IMR-90 (cell line): ENCODE measurements around the gene IYD.

Experiments used
- POLR2A ChIP-seq: IDR thresholded peaks from 2 replicates; pipeline ENCODE4 v1.6.1; 2012; ENCODE audit warnings: mild to moderate bottlenecking, low read depth, low read length
- TF ChIP-seq, protein P1 (sequence below): conservative IDR thresholded peaks from 2 replicates; pipeline ENCODE4 v1.5.1; 2012; ENCODE audit warnings: mild to moderate bottlenecking, low read depth, low read length, improper control_type of control experiment

DNA sequence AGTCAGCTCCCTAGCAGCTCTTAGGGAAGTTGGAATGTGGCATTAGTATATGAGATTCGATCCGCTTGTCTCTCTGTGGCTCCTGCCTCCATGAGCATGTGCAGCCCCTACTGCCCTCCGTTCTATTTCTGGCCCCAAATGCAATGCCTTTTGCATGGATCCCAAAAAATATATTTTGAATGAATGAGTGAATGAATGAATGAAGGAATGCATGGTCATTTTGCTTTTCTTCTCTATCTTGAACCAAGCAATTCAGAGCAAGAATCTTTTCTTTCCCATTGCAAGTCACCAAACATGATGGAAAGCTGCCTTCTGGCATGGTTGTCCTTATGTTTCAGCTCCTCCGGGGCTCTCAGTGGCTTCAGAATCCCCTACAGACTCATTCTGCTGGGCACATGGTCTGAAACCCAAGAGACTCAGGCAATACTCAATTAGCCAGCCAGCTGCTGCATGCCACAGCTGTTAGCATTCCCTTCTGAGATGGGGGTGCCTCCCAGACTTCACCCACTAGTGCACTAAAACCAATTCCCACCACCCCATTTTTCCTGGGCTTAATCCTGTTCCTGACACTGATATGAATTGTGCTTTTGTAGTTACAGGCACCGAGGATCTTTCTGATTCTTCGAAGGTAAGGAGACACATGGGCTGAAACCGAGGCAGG is 2.6 kb upstream of the IYD start:
- TF ChIP-seq, protein P1, sequence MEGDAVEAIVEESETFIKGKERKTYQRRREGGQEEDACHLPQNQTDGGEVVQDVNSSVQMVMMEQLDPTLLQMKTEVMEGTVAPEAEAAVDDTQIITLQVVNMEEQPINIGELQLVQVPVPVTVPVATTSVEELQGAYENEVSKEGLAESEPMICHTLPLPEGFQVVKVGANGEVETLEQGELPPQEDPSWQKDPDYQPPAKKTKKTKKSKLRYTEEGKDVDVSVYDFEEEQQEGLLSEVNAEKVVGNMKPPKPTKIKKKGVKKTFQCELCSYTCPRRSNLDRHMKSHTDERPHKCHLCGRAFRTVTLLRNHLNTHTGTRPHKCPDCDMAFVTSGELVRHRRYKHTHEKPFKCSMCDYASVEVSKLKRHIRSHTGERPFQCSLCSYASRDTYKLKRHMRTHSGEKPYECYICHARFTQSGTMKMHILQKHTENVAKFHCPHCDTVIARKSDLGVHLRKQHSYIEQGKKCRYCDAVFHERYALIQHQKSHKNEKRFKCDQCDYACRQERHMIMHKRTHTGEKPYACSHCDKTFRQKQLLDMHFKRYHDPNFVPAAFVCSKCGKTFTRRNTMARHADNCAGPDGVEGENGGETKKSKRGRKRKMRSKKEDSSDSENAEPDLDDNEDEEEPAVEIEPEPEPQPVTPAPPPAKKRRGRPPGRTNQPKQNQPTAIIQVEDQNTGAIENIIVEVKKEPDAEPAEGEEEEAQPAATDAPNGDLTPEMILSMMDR, result no peak
- no peak for TF ChIP-seq POLR2A
